ENCODE data around the gene MSI2.

MSI2 gene

GRCh38 chr17:57515662-57516211 lies 259.4 kb downstream of the MSI2 start:
- no peak for DNase-seq

- DNase-seq: no peak
These were observed 260.2 kb downstream of the MSI2 start for GRCh38 chr17:57516290-57517230.

DNA sequence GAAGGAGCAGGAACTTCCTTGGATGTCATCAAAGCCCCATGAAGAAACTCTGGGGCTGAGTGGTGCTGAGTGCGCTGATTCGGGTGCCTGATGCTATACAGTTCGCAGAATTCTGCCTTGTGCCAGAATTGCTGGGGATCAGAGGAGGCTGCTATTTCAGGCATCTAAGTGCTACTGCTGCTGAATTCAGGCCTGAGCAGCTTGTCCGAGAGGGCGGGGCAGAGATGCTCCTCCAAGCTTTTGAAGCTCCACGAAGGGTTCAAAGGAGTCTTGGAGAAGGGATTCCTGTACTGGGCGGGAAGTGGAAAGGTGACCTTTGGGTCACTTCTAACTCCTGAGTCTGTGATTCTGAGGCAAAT lies 260.9 kb downstream of the MSI2 start:
- no peak for DNase-seq

DNA sequence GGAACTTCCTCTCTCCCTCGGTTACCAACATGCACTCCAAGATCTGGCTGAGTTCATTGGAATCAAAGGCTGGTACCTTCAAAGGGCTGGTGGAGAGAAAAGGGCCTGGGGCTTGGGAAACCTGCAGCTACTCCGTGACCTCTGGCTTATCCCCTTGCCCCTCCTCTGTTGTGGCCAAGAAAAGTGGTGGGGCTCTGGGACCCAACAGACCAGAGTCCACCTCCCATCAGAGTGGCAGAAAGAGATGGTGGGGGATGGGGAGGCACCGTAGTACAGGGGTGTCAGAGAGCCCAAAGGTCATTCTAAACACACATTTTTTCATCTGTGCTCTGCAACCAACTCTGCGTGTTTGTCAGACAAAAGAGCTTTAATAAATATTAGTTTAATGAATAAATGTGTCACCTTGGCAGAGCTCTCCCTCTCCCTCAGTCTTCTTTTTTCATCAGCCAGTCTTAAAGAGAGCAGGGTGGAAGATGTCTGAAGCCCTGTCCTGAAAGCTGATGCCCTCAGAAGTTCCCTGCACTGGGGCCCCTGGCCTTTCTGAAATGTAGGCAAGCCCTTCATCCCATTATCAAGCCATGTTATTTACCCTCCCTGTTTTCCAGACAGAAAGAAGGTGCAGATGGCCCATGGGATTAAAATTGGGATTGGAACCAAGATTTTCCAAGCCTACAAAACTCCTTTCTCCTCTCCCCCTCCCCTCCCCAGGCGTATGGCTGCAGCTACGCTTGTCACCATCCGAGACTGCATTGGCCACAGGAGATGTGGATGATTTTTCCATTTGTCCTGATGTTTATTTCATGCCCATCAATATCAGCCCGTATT lies 261.5 kb downstream of the MSI2 start:
- DNase-seq: no peak

DNA sequence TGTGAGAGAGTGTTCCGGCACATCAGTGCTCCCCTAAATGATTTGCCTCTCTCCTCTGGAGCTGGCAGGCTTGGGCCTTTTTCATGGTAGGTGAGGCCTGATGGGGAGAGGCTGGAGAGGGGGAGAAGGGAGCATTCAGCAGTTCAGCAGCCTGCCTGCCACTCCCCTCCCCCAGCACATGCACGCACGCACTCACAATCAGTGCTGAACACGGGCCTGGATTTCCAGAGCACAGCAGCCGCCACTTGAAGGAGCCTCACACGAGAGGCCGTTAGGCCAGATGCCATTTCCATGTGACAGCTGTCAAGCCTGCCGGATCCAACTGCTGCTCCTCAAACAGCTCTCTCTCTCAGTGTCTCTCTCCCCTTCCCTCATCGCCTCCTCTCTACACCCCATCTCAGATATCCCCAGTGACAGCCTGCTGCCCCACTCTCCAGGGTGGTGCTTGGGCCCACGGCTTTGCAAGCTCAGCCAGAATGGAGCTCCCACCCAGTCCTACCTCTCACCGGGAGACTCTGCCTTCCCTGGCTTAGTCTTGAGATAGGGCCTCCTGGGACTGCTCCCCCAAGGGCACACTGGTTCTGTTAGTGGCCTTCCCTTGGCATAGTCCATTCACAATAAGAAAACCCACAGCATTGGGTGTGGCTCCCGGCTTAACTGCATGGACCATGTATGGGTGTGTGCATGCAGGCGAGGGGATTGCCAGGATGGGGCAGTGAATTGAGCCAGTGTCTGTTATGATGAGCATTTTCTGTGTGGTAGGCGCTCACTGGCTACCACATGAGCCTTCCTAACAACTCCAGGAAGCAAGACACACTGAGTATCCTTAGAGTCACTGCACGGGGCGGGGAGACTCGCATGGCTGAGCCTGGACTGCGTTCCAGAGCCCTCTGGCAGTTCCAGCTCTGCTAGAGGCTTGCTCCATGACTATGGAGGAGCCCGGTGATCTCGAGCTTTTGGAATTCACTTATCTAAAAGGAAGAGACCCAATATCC lies 262.6 kb downstream of the MSI2 start:
- DNase-seq: no peak

- DNase-seq: no peak
These were observed 263.5 kb downstream of the MSI2 start for GRCh38 chr17:57519800-57520199.

GRCh38 chr17:57521606-57522005 lies 265.3 kb downstream of the MSI2 start:
- DNase-seq: no peak

- no peak for DNase-seq
These were observed 266.0 kb downstream of the MSI2 start for GRCh38 chr17:57522042-57523005.

DNA sequence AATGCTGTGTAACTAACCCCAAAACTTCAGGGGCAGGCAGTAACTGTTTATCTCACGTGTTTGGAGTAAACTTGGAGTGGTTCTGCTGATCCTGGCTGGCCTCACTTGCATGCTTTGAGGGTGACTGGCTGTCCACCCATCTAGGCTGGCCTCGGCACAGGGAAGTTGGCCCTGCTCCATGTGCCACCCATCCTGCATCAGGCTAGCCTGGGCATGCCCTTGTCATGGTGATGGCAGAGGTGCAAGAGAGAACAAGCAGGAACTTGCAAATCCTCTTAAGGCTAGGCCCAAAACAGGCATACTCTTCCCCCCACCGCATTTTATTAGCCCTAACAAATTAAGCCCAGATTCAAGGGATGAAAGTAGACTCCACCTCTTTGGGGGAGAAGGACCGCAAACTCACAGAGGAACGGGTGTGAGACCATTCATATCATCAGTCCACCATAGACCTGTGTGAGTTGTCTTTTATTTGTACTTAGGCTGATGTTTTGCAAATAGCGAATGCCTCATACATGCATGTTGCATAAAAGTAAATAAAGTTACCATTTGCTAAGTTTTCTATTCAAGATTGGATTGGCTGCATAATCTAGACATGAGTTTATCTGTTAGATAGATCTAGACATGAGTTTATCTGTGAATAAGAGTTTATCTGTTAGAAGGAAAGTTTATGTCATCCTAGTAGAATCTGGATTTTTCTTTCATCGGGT lies 267.8 kb downstream of the MSI2 start:
- DNase-seq: no peak

DNA sequence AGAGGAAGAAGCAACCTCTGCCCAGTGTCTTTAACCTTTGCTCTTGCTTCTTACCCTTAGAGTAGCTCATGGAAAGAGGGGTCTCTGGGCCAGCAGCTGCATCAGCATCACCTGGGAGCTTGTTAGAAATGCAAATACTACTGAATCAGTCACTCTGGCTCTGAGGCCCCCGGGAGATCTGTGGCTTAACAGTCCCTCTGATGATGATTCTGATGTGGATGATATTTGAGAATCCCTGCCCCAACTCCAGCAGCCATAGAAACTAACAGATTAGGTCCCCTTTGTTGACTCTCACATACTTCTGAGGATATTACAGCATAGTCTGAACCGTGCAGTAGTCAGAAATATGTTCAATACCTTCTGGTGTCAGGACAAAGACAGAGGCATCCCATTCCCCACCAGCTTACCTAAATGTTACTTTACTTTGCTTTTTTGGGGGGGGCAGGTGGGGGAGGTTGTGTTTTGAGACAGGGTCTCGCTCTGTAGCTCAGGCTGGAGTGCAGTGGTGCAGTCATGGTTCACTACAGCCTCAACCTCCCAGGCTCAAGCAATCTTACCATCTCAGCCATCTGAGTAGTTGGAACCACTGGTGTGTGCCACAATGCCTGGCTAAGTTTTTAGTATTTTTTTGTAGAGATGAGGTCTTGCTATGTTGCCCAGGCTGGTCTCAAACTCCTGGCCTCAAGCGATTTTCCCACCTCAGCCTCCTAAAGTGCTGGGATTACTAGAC lies 268.7 kb downstream of the MSI2 start:
- no peak for DNase-seq

GRCh38 chr17:57527221-57528057 lies 271.1 kb downstream of the MSI2 start:
- DNase-seq: no peak

GRCh38 chr17:57528058-57528451 lies 271.7 kb downstream of the MSI2 start:
- no peak for DNase-seq

GRCh38 chr17:57530026-57530425 lies 273.7 kb downstream of the MSI2 start:
- no peak for DNase-seq

DNA sequence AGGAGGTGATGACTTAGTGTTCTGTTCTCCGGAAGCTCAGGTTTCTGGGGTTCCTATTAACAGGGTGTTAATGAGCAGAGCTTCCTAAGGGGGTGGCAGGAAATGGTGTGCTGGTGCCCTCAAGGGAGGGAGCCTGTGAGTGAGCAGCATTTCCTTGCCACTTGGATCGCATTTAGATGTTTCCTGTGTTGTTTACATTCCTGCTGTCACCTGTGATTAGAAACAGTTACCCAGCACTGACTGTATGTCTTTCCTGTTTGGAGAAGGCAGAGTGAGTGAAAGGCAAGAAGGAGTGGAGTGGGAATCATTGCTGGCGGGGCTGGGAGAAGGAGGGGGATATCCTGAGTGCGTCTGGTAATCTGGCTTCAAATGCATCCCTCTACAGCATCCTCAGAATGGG lies 274.2 kb downstream of the MSI2 start:
- DNase-seq: no peak

- no peak for DNase-seq
These were observed 274.8 kb downstream of the MSI2 start for GRCh38 chr17:57531078-57531477.

- no peak for DNase-seq
These were observed 275.6 kb downstream of the MSI2 start for GRCh38 chr17:57531648-57532504.

DNA sequence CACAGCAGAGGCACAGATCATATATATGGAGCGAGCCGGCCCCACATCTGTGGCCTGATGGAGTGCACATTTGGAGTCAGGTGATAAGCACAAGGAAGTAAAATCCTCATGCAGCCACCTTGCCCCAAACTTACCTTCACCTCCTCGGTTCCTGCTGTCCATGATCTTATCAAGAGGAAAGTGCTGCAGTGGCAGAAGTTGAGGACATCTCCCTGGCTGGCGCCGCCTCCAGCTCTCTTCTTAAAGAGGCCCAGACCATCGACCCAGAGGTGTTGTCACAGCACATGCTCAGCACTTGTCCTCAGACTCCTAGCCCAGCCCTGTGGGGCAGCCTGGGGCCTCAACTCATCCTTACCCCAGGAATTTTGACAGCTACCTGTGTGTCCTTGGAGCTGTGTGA lies 276.2 kb downstream of the MSI2 start:
- DNase-seq: no peak

- DNase-seq: no peak
These were observed 276.6 kb downstream of the MSI2 start for GRCh38 chr17:57532966-57533365.

Measured in stimulated activated CD4-positive, alpha-beta T cell treated with anti-CD3 and anti-CD28 coated beads, Interleukin-15, amount 100 ng/mL, for 24 hours (primary cell).